Measurements from ENCODE around the gene MAP4K5.
A peak's percentile ranks its signal among the peaks of the same experiment; 100 is the strongest.
"Not testable (repeated sequence)": the region's sequence is repeated elsewhere in the genome, so short reads cannot be mapped to it uniquely, and the experiment has no call there.

Gene MAP4K5

DNA sequence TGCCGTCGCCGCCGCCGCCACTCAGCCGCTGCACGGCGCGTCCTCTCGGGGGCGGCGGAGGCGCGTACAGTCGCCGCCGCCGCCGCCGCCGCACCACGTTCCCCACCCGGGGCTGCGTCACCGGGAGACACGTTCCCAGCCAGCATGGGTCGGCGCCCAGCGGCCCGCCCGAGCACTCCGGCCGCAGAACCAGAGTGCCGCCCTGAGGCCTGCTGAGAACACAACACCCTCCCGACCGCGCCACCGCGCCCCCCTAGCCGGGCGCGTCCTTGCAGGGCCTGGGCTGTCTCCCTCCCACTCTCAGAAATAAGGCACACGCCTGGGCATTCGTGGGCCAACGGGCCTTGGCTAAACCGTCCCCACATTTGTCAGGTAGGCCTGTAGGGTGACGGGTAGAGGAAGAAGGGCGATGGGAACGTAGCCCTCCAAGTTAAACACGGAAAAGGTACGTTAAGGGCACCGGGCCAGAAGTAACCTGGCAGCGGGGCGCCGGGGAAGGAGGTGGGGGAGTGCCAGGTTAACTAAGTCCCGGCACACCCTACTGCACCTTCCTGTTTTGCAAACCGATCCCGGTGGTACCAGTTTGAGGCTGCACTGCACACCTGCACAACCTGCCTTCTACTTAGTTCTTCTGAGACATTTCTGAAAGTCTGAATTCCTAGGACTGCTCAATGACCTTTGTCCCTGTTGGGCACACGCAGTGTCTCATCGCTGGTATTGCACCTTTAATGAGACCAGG, at the start of gene MAP4K5:
TSS of gene MAP4K5 (minus strand) at position 68 of the 739 bp plus-strand sequence. CDS start 520 bp downstream, outside the sequence.
- DNase-seq (ENCODE audit: low spot score), result peak; percentile 90

DNA sequence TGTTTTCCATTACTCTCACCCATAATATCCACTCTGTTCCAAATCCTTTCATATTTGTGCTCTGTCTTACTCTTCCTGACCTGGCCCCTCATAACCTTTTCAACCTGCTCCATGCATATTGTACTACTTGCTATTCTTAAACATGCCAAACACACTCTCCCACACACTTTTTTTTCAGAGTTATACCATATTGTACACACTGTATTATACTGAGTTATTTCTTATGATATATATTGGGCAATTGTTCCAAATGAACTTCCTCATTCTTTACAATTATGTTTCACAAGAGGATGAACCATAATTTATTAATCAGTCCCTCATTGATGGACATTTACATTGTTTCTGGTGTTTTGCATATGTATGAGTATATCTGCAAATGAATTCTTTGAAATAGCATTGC, 46.1 kb upstream of the MAP4K5 start:
- no peak for DNase-seq (ENCODE audit: low spot score)

DNA sequence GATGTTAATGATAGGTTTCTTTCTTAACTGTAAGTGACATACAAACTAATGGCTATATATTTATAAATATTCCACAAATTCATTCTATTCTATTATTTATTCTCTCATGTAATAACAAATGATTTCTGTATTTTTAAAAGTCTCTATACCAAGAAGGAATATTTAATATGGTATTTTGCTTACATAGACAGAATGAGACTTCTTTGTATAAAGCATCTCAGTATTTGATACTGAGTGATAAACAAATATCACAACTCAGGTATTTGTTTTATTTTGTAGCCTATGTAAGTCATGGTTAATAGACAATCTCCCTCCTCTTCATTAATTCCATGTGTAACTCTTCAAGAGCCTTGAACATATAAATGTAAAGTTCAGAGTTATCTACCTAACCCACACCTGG, 45.6 kb upstream of the MAP4K5 start:
- DNase-seq (ENCODE audit: low spot score), result no peak

DNA sequence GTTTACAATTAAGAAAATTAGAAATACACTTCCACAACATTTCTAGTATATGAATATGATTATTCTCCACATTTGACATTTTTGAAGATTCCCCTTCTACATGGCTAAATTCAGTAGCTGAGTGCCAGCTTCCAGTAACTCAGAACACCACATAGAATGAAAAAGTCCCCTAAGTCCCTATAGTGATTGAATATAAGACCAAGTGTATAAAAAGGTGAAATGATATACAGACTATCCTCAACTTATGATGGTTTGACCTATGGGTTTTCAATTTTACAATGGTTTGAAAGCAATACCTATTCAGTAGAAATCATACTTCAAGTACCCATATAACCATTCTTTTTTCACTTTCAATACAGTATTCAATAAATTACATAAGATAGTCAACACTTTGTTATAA, 43.4 kb upstream of the MAP4K5 start:
- no peak for DNase-seq (ENCODE audit: low spot score)

DNA sequence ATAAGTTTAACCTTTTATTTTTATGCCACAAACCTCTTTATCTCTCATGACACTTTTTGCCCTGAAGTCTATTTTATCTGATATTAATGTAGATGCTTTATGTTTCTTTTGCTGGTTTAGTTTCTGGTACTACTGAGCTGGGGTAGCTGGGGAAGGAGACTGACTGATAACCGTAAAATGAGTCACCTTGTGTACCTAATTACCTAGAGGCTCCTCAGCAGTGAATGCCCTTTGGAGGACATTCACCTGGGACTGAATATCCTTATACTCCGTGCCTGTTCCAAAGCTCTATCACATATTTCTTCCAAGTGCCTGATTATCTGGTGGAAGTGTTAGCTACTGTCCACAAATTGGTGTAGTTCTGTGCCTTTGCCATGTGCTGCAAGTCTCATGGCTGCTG, 41.5 kb upstream of the MAP4K5 start:
- no peak for DNase-seq (ENCODE audit: low spot score)

DNA sequence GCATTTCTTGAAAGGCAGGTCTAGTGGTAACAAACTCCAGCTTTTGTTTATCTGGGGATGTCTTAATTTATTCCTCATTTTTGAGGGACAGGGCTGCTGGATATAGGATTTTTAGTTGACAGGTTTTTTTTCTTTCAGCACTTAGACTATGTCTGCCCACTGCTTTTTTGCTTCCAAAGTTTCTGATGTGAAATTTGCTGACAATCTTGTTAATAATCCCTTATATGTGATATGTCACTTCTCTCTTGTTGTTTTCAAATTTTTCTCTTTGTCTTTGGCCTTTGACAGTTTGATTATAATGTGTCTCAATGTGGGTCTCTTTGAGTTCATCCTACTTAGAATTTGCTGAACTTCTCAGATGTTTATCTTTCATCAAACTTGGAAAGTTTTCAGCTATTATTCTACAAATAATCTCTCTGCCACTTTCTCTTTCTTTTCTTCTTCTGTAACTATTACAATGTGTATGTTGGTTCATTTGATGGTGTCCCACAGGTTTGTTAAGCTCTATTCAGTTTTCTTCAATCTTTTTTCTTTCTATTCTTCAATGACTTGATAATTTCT, 37.4 kb upstream of the MAP4K5 start:
- no peak for DNase-seq (ENCODE audit: low spot score)

DNA sequence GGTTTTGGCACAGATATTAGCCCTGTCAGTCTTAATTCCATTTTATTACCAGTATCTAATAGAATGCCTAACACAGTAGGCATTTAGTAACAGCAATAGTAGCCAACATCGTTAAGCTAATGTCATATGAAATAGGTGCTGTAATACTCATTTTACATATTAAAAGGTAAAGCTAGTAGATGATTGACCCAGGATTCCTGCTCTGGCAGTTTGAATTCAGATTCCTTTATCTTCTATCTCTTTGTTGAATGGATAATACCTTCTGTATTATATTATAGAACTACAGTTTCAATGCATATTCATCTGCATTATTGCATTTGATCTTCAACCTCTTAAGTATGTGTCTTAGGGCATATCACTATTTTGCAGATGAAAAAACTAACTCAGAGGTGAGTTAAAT, 30.5 kb upstream of the MAP4K5 start:
- no peak for DNase-seq (ENCODE audit: low spot score)

DNA sequence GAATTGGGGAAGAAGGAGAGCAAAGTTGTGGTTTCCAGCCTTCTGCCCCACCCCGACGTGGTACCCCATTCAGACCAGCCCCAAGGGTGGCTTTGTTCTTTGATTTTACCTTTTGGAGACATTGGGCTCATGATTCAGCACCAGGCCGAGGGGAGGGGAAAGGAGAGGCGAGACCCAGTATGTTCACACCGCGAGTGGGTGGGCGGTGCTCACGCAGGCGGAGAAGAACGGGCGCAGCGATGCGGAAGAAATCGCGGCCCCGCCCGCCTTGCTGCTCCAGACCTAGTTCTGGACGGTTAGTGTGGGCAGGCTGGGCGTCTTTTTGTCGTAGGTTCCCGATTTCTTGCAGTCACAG, 28.5 kb upstream of the MAP4K5 start:
- DNase-seq (ENCODE audit: low spot score), result peak; percentile 71

DNA sequence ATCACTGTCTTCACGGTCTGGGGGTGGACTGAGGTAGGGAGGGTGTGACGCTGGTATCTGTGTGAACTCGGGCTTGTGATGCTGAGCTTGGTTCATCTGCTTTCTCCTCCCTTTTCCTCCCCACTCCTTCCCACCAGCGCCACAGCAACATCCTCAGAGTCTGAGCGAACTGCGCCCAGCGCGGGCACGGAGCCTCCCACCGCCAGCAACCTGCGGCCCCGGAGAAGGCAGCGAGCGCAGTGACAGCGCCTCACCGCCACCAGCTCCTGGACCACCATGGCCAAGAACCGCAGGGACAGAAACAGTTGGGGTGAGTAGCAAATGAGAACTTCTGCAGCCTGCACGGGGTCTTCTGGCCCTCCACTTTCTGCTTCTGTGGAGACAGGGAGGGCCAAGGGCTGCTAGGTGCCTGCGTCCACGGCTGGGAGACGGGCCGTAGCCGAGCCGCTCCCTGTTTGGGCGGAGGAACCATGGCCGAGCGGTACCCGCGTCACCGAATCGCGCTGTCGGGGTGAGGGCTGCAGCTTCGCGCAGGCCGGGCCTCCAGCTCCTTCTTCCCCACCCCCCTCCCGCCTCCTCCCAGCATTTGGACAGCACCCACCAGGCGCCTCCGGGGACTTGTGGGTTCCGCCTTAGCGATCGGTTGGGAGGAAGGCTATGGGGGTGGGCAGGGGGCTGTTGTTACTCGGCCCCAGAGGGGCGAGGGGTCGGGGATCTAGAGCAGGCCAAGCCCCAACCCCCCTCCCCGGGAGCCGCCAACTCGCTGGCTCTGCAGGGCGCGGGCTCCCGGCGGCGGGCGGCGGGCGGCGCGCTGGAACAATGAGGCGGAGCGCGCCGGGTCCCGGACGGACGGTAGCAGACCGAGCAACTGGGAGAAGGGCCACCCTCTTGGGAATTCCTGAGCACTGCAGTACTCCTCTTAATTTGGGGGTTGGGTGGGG, 27.9 kb upstream of the MAP4K5 start, which contains the start of gene ATL1:
TSS of gene ATL1 (plus strand) at position 156 of the 941 bp plus-strand sequence. CDS start at position 277, 121 bp downstream.
- peak; percentile 78 for DNase-seq (ENCODE audit: low spot score)

DNA sequence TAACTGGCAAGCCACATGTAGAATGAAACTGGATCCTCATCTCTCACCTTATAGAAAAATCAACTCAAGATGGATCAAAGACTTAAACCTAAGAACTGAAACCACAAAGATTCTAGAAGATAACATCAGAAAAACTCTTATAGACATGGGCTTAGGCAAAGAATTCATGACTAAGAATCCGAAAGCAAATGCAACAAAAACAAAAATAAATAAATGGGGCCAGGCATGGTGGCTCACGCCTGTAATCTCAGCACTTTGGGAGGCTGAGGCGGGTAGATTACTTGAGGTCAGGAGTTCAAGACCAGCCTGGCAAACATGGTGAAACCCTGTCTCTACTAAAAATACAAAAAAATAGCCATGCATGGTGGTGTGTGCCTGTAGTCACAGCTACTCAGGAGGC, 20.4 kb upstream of the MAP4K5 start:
- not testable (repeated sequence) for DNase-seq (ENCODE audit: low spot score)

DNA sequence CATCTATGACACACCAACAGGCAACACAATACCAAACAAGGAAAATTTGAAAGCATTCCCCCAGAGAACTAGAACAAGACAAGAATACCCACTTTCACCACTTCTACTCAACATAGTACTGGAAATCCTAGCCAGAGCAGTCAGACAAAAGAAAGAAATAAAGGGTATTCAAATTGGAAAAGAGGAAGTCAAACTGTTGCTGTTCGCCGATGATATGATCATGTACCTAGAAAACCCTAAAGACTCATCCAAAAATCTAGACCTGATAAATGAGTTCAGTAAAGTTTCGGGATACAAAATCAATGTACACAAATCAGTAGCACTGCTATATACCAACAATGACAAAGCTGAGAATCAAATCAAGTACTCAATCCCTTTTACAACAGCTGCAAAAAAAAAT, 19.5 kb upstream of the MAP4K5 start:
- no peak for DNase-seq (ENCODE audit: low spot score)

DNA sequence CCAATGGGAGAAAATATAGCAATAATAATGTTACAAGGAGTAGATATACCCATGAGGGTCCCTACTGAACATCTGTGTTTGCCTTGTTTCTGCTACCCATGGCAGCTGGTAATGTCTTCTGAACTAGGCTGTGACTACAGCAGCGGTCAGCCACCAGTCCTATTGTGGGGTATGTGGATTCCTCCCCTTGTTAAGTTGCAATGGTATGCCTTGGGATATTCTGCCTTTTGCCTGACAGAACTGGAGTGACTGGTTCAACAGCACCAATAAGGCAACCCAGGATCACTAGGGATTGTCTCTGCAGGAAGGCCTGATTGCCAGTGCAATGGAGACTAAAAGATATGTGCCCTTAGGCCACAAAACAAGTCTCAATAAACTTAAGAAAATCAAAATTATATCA, 17.9 kb upstream of the MAP4K5 start:
- DNase-seq (ENCODE audit: low spot score), result no peak

DNA sequence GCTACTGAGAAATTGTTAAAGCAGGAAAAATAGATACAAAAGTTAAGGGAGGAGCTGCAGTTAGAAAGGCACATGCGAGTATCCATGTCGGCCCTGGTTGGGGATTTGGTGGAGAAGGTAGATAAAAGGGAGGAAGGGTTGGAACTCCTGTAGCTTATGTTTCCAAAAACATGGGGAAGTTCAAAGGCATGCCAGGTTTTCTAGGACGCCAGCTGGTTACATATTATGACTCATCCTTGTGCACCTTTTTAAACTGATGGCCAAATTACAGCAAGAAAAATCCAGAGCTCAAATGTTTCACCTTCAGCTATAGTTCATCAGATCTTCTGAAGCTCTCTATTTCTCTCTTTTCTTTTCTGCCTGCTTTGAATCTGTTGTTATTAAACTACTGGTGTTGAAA, 13.2 kb upstream of the MAP4K5 start:
- DNase-seq (ENCODE audit: low spot score), result no peak

DNA sequence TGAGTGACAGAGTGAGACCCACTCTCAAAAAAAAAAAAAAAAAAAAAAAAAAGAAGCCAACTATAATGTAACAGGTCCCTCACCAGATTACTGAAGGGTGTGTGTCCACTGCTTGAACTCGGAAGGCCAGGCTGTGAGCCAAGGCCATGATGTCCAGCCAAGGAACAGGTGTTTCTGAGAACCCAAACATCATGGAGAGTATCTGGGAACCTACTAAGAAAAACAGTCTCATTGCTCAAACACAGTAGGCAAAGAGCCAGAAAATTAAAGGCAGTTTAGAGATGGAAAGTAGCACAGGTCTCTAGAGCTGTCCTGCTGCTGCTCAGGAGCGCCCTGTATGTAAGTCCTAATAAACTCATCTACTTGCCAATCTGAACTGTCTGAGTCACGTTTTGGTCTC, 12.5 kb upstream of the MAP4K5 start:
- no peak for DNase-seq (ENCODE audit: low spot score)

DNA sequence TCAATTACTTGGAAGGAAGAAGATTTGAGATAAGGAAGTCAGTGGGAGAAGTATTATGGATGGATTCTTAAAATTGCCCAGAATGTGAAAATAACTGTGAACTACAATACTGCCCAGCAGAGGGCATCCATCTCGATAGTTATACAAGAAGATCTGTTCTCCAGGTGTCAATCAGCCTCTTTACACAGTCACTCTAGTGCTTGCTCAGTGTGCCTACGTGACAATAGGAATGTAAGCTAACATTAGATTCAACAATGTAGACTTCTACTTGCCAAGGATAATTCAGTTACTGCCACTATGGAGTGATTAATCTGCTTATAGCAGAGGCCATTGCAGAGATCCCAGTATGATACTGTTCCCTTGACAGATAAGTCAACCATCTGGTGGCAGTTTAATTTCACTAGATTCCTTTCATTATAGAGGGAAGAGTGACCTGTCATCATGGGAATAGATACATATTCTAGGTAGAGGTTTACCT, 10.6 kb upstream of the MAP4K5 start:
- peak; percentile 80 for DNase-seq (ENCODE audit: low spot score)

DNA sequence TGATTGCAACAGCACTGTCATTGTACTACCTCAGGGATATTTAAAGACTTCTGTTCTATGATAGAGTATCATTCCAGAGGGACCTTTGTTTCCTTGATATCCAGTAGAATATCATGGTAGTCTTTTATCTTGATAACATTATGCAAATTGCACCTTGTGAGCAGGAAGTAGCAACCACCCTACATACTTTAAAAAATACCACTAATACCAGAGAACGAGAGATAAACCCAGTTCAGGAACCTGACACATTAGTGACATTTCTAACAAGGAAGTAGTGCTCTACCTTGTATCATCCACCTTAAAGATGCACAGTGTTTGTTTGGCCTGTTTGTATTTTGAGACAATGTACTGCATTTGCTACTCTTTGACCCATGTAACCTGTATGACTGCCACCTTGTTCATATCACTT, 8.8 kb upstream of the MAP4K5 start:
- no peak for DNase-seq (ENCODE audit: low spot score)

DNA sequence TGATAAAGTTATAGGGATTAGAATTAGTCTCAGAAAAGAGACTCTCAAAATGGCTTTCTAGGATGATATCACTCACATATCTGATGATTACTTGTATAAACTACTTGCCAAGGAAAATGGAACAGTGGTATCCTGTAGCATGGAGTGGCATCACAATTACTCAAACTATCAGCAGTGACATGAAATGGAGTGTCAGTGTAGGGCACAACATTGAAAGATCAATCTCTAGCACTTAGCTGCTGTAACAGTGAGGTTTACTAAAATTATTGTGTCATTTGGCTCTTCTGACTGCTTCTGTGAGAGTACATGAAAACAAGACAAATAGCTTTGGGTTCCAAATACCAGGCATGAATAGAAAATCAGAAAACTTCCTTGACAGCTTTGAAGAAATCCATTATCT, 6.7 kb upstream of the MAP4K5 start:
- DNase-seq (ENCODE audit: low spot score), result no peak

DNA sequence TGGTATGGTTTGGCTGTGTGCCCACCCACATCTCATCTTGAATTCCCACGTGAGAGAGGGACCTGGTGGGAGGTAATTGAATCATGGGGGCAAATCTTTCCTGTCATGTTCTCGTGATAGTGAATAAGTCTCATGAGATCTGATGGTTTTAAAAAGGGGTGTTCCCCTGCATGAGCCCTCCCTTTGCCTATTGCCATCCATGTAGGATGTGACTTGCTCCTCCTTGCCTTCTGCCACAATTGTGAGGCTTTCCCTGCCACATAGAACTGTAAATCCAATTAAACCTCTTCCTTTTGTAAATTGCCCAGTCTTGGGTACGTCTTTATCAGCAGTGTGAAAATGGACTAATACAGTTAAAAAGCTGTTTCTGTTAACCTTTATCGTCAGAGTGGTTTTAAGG, 5.7 kb upstream of the MAP4K5 start:
- not testable (repeated sequence) for DNase-seq (ENCODE audit: low spot score)

DNA sequence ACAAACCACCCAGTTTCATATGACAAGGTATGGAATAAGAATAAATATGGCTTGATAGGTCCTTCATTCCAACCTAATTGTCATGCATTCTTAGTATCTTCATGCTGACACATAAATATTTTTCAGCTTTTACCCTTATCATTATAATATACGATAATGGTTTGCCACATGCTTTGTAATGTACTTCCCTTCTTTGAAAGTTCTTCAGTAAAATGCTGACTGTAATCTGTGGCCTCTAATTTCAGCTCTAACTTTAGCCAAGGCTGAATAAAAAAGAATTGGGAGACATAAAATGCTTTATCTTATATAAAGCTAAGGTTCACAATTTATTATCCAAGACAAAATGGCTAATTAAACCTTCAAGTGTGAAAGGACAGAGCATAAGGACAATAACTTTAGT, 2.6 kb upstream of the MAP4K5 start:
- DNase-seq (ENCODE audit: low spot score), result no peak

DNA sequence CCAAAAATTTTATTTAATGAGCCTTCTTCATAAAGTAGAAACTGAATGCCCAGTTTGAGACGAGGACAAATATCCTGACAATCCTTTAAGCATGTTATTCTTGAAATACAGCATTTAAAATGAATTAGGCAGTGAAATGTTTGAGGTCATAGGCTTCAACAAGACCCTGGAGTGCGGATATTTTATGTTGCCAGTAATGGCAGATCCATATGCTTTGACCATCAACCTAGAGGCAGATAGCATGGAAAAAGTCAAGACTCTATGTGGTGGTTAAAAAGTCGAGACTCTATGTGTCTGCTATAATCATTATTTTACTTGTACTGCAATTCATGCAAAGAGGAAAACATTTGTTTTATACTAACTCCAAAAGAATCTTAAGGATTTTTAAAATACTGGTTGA, 2.0 kb upstream of the MAP4K5 start:
- no peak for DNase-seq (ENCODE audit: low spot score)

DNA sequence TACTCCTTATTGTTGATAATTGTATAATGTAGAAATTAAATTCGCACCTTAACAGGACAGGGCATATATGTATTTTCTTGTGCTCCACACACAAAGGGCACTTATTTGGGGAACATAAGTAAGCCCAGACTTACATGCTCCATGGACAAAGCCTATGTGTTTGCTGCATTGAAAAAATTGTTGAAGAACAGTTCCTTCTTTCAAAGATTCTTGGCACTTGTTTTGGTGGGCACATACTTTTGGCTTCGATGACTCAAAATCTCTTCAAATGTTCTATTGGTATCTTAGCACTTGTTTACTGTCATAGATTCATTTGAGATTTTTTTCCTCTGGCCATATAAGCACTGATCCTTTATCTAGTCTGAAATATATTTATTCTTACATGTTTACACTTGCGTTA, 1.4 kb upstream of the MAP4K5 start:
- DNase-seq (ENCODE audit: low spot score), result peak; percentile 97

DNA sequence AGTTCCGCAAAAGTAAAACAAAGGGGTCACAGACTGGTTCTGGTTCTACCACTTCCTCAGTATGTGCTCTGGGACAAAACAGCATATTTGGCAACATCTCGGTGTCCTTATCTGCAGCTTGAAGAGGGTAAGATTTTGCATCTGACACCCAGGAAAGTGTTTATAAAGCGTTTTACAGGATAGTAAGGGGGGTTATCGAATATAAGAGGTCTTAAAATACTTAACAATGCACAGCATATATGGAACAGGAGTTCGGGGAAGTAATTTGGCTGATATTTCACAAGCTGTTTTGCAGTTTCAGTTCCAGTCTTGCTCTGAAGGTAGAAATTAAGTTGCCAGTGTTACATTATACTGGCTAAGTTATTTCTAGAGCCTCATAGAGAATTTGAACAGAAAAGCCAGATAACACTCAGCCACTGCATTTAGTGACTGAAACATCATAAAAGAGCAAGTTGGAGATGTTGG, 904 bp upstream of the MAP4K5 start:
- DNase-seq (ENCODE audit: low spot score), result peak; percentile 77

Measured in pons (tissue), 1 donor.